Measurements from ENCODE around the gene MACROD1. TPM values are rescaled to one million over a fixed set of nuclear protein-coding genes. Genes with fewer than 3 reads are reported as not detected.

Gene MACROD1
- total and polyA plus RNA-seq, 2 experiments from 2014 or later = 21.2 to 403 TPM

GRCh38 chr11:64181506-64182411 lies 15.8 kb upstream of the MACROD1 start:
- peaks cover 14% of the 10 kb centered on the region for H3K4me1 ChIP-seq (ENCODE audit: insufficient read depth)
- peak overlapping the region; percentile 80 for H2AFZ ChIP-seq
- H3K36me3 ChIP-seq (ENCODE audit: low read depth) = no peaks in the 10 kb centered on the region
- H4K20me1 ChIP-seq (ENCODE audit: insufficient read depth) = no peaks in the 10 kb centered on the region
- peak overlapping the region; percentile 75 for H3K4me2 ChIP-seq (ENCODE audit: unreplicated experiment)
- H3K9ac ChIP-seq = peak overlapping the region; percentile 63
- H3K27me3 ChIP-seq (replicated peaks; ENCODE audit: insufficient read depth) = no peaks in the 10 kb centered on the region
- H3K9me3 ChIP-seq (ENCODE audit: low read depth) = no peaks in the 10 kb centered on the region
- 33 to 36% methylated on average over 17 of the region's 17 CpGs for WGBS, 2 experiments (ENCODE audit: low coverage in 1 of 2, low lambda C conversion rate in 2 of 2, missing lambda C conversion rate in 2 of 2)
- TF ChIP-seq EZH2 (IDR thresholded peaks at IDR 0.05; ENCODE audit: insufficient read depth, poor library complexity, severe bottlenecking) (no peak), EZH2phosphoT487 (IDR thresholded peaks at IDR 0.05; ENCODE audit: insufficient read depth, low read depth) (no peak)
- H3K79me2 ChIP-seq (ENCODE audit: insufficient read depth) = peaks cover 27% of the 10 kb centered on the region
- in situ Hi-C loops (cut with MboI) = no loop called here
- DNase-seq = peak; percentile 97
- H3K4me3 ChIP-seq = peak overlapping the region; percentile 49
- no peaks in the 10 kb centered on the region for H3K9me2 ChIP-seq (ENCODE audit: insufficient read depth)
- peak overlapping the region; percentile 53 for H3K27ac ChIP-seq
- H3F3A ChIP-seq (ENCODE audit: insufficient read depth) = peaks cover 14% of the 10 kb centered on the region

DNA sequence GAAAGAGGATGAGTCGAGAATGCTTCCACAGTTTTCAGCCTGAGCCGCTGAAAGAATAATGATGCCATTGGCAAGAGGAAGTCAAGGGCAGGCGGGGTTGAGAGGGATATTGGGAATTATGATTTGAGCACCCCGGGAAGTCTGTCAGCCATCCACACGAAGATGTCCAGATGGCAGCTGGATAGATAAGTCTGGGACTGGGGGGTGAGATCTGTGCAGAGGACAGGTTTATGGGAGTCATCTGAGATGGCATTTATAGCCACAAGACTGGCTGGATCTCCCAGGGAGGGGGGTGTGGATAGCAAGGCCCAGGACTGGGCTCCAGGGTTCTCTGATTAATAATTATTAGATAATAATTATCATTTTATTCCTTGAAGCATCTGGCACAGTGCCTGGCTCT lies 15.0 kb upstream of the MACROD1 start:
- H3K4me3 ChIP-seq = peak overlapping the region; percentile 49
- H3K4me1 ChIP-seq (ENCODE audit: insufficient read depth) = peaks cover 14% of the 10 kb centered on the region
- H2AFZ ChIP-seq = peak overlapping the region; percentile 80; the same call in 1 of the 2 replicates
- peak overlapping the region; percentile 63 for H3K9ac ChIP-seq
- no peaks in the 10 kb centered on the region for H3K9me2 ChIP-seq (ENCODE audit: insufficient read depth)
- peaks cover 14% of the 10 kb centered on the region for H3F3A ChIP-seq (ENCODE audit: insufficient read depth)
- no peaks in the 10 kb centered on the region for H3K36me3 ChIP-seq (ENCODE audit: low read depth)
- no peaks in the 10 kb centered on the region for H3K27me3 ChIP-seq (replicated peaks; ENCODE audit: insufficient read depth)
- H3K4me2 ChIP-seq (ENCODE audit: unreplicated experiment) = peak overlapping the region; percentile 75
- no peaks in the 10 kb centered on the region for H3K9me3 ChIP-seq (ENCODE audit: low read depth)
- TF ChIP-seq EZH2phosphoT487 (IDR thresholded peaks at IDR 0.05; ENCODE audit: insufficient read depth, low read depth) = no peak
- TF ChIP-seq EZH2 (IDR thresholded peaks at IDR 0.05; ENCODE audit: insufficient read depth, poor library complexity, severe bottlenecking) = no peak
- peaks cover 27% of the 10 kb centered on the region for H3K79me2 ChIP-seq (ENCODE audit: insufficient read depth)
- H4K20me1 ChIP-seq (ENCODE audit: insufficient read depth) = no peaks in the 10 kb centered on the region
- peak overlapping the region; percentile 53 for H3K27ac ChIP-seq
- in situ Hi-C loops (cut with MboI) = no loop called here
- WGBS, 2 experiments (ENCODE audit: low coverage in 1 of 2, low lambda C conversion rate in 2 of 2, missing lambda C conversion rate in 2 of 2) = 49 to 51% methylated on average over 5 of the region's 5 CpGs
- peak; percentile 42 for DNase-seq

- H3K36me3 ChIP-seq (ENCODE audit: low read depth) = no peaks in the 10 kb centered on the region
- DNase-seq = no peak
- H3K27me3 ChIP-seq (replicated peaks; ENCODE audit: insufficient read depth) = no peaks in the 10 kb centered on the region
- no peaks in the 10 kb centered on the region for H3K9me2 ChIP-seq (ENCODE audit: insufficient read depth)
- H3K27ac ChIP-seq = no peak overlapping the region
- no peaks in the 10 kb centered on the region for H4K20me1 ChIP-seq (ENCODE audit: insufficient read depth)
- in situ Hi-C loops (cut with MboI) = no loop called here
- TF ChIP-seq EZH2 (IDR thresholded peaks at IDR 0.05; ENCODE audit: insufficient read depth, poor library complexity, severe bottlenecking) = no peak
- TF ChIP-seq EZH2phosphoT487 (IDR thresholded peaks at IDR 0.05; ENCODE audit: insufficient read depth, low read depth) = no peak
- no peak overlapping the region for H3K4me3 ChIP-seq
- H3F3A ChIP-seq (ENCODE audit: insufficient read depth) = peaks cover 8% of the 10 kb centered on the region
- peaks cover 18% of the 10 kb centered on the region for H3K79me2 ChIP-seq (ENCODE audit: insufficient read depth)
- 97% methylated on average over 12 of the region's 12 CpGs for WGBS, 2 experiments (ENCODE audit: low coverage in 1 of 2, low lambda C conversion rate in 2 of 2, missing lambda C conversion rate in 2 of 2)
- no peak overlapping the region for H3K9ac ChIP-seq
- peaks cover 14% of the 10 kb centered on the region for H3K4me1 ChIP-seq (ENCODE audit: insufficient read depth)
- no peak overlapping the region for H3K4me2 ChIP-seq (ENCODE audit: unreplicated experiment)
- H2AFZ ChIP-seq = no peak overlapping the region
- H3K9me3 ChIP-seq (ENCODE audit: low read depth) = no peaks in the 10 kb centered on the region
Measured at GRCh38 chr11:64178951-64179639, 13.2 kb upstream of the MACROD1 start.

- no peak overlapping the region for H3K27ac ChIP-seq
- H3K9me3 ChIP-seq (ENCODE audit: low read depth) = no peaks in the 10 kb centered on the region
- in situ Hi-C loops (cut with MboI) = no loop called here
- no peaks in the 10 kb centered on the region for H4K20me1 ChIP-seq (ENCODE audit: insufficient read depth)
- H3K4me2 ChIP-seq (ENCODE audit: unreplicated experiment) = no peak overlapping the region
- H3K9ac ChIP-seq = no peak overlapping the region
- H2AFZ ChIP-seq = no peak overlapping the region
- H3K9me2 ChIP-seq (ENCODE audit: insufficient read depth) = no peaks in the 10 kb centered on the region
- no peaks in the 10 kb centered on the region for H3K27me3 ChIP-seq (replicated peaks; ENCODE audit: insufficient read depth)
- H3K4me3 ChIP-seq = no peak overlapping the region
- DNase-seq = no peak
- H3K4me1 ChIP-seq (ENCODE audit: insufficient read depth) = peaks cover 14% of the 10 kb centered on the region
- 86 to 100% methylated on average over 1 of the region's 1 CpG for WGBS, 2 experiments (ENCODE audit: low coverage in 1 of 2, low lambda C conversion rate in 2 of 2, missing lambda C conversion rate in 2 of 2)
- no peaks in the 10 kb centered on the region for H3K36me3 ChIP-seq (ENCODE audit: low read depth)
- peaks cover 9% of the 10 kb centered on the region for H3K79me2 ChIP-seq (ENCODE audit: insufficient read depth)
- H3F3A ChIP-seq (ENCODE audit: insufficient read depth) = peaks cover 8% of the 10 kb centered on the region
- TF ChIP-seq EZH2phosphoT487 (IDR thresholded peaks at IDR 0.05; ENCODE audit: insufficient read depth, low read depth) = no peak
- no peak for TF ChIP-seq EZH2 (IDR thresholded peaks at IDR 0.05; ENCODE audit: insufficient read depth, poor library complexity, severe bottlenecking)
Measured at GRCh38 chr11:64178203-64178602, 12.3 kb upstream of the MACROD1 start.

Measured in GM23248 (cell line).